Bronchial epithelial cell (primary cell): ENCODE results near the gene EXOC6B. TPM values are rescaled to one million over a fixed set of nuclear protein-coding genes. Genes with fewer than 3 reads are reported as not detected.

Experiments
- DNase-seq: peaks from one replicate; pipeline ENCODE4 v3.0.0-alpha.2; 2010; ENCODE audit warnings: low read depth
- FAIRE-seq: peaks from 2 replicates; lab custom pipeline; 2011; peaks lifted over from hg19 to GRCh38; lab: Jason Lieb, UNC
- H3K27me3 ChIP-seq: 2 replicates; pipeline ENCODE4 v1.5.1; 2011; ENCODE audit warnings: low read length; ENCODE audit not compliant: control insufficient read depth, insufficient read depth
- H3K36me3 ChIP-seq: 2 replicates; pipeline ENCODE4 v1.5.1; 2011; ENCODE audit warnings: low read length; ENCODE audit not compliant: control insufficient read depth, insufficient read depth
- H3K4me3 ChIP-seq: 2 replicates; pipeline ENCODE4 v1.5.1; 2011; ENCODE audit warnings: mild to moderate bottlenecking, low read depth, low read length, control low read depth
- CTCF ChIP-seq: IDR thresholded peaks from 2 replicates; pipeline ENCODE4 v1.5.1; 2011; ENCODE audit warnings: mild to moderate bottlenecking, moderate library complexity, low read length, control low read depth, inconsistent platforms; ENCODE audit not compliant: insufficient read depth, severe bottlenecking
- total RNA-seq: library from RNA; depleted of rRNA; stranded (reverse); fragments of >200 nt; gene quantifications from 2 replicates; pipeline ENCODE4 v1.2.1, GENCODE V29; 2014

Gene EXOC6B
- total RNA-seq, 1 donor from 2014 or later = 26.9 TPM

- TF ChIP-seq CTCF = no peak
- H3K27me3 ChIP-seq = no peaks in the 10 kb centered on the region
- FAIRE-seq (peak; percentile 7), DNase-seq (peak; percentile 87)
- H3K4me3 ChIP-seq = no peak overlapping the region
- peaks cover 2% of the 10 kb centered on the region for H3K36me3 ChIP-seq
These were observed 37.1 kb downstream of the EXOC6B start for GRCh38 chr2:72788756-72789155.

- Histone ChIP-seq H3K27me3 (no peaks in the 10 kb centered on the region), H3K4me3 (no peak overlapping the region), H3K36me3 (peaks cover 2% of the 10 kb centered on the region)
- DNase-seq (no peak), FAIRE-seq (no peak)
- TF ChIP-seq CTCF = no peak
These were observed 40.3 kb downstream of the EXOC6B start for GRCh38 chr2:72785517-72785916.

GRCh38 chr2:72782520-72782919 lies 43.3 kb downstream of the EXOC6B start:
- no peak for FAIRE-seq
- no peak overlapping the region for H3K4me3 ChIP-seq
- H3K27me3 ChIP-seq = no peaks in the 10 kb centered on the region
- no peak for DNase-seq
- peaks cover 2% of the 10 kb centered on the region for H3K36me3 ChIP-seq
- TF ChIP-seq CTCF = no peak

GRCh38 chr2:72781480-72781879 lies 44.4 kb downstream of the EXOC6B start:
- FAIRE-seq = no peak
- no peak for TF ChIP-seq CTCF
- Histone ChIP-seq H3K36me3 (peaks cover 2% of the 10 kb centered on the region), H3K4me3 (no peak overlapping the region), H3K27me3 (no peaks in the 10 kb centered on the region)
- DNase-seq = no peak

GRCh38 chr2:72780477-72780876 lies 45.4 kb downstream of the EXOC6B start:
- DNase-seq = peak; percentile 64
- FAIRE-seq = no peak
- Histone ChIP-seq H3K36me3 (peaks cover under 1% of the 10 kb centered on the region), H3K27me3 (no peaks in the 10 kb centered on the region), H3K4me3 (no peak overlapping the region)
- TF ChIP-seq CTCF = no peak

- TF ChIP-seq CTCF = no peak
- DNase-seq (no peak), FAIRE-seq (no peak)
- H3K27me3 ChIP-seq = no peaks in the 10 kb centered on the region
- no peak overlapping the region for H3K4me3 ChIP-seq
- H3K36me3 ChIP-seq = no peaks in the 10 kb centered on the region
These were observed 46.3 kb downstream of the EXOC6B start for GRCh38 chr2:72779495-72779894.
